HG03135 (cell line): ENCODE measurements around the gene MYO10.
A peak's percentile ranks its signal among the peaks of the same experiment; 100 is the strongest.
"Not testable (repeated sequence)": the region's sequence is repeated elsewhere in the genome, so short reads cannot be mapped to it uniquely, and the experiment has no call there.

Experiments used
- ATAC-seq: cut with Tn5 transposase; IDR thresholded peaks from one replicate; pipeline ENCODE4 v1.9.1; 2021; ENCODE audit warnings: mild to moderate bottlenecking, moderate library complexity; ENCODE audit not compliant: unreplicated experiment

MYO10 gene

DNA sequence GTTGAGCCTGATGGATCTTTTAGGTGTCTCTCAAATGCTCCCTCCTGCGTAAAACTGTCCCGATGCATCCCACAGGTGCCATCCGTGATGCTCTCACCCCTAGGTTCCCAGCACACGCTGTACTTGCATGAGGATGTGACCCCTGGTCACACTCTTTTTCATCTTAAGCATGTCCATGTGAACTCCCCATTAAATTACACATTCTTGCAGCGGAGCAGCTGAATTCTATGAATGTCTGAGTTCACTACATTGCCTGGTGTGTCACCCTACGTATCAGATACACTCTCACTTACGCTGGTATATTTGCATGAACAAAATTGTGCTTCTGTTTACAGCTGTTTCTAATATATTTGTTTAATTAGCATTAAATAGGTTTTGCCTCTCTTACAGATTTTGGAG is 214.0 kb downstream of the MYO10 start:
- ATAC-seq: no peak

GRCh38 chr5:16721151-16722096 is 214.7 kb downstream of the MYO10 start:
- no peak for ATAC-seq

- ATAC-seq: not testable (repeated sequence)
Measured at GRCh38 chr5:16718036-16718435, 218.1 kb downstream of the MYO10 start.

DNA sequence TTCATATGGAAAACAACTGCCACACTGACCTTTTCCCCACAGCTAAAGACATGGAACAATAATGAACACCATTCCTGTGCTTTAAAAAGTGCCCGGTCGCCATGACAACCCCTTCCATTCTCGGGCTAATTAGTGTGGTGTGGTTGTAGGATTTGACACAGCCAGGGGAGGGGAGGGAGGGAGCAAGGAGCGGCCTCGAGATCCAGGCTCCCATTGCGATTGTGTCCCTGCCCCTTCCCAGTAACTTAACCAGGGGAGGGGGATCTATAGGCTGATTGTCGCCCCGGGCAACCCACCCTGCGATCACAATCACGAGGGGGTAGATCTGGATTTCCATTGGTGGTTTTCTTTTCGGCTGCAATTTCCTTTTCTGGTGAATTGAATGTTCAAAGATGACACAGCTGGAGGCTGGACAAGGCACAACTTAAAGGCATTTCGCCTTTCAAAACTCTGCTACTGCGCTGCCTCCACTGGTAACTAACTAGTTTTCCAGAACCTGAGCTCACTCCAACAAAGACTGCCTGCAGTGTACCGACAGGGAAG is 222.6 kb downstream of the MYO10 start:
- no peak for ATAC-seq

GRCh38 chr5:16712620-16713019 is 223.5 kb downstream of the MYO10 start:
- ATAC-seq: no peak

DNA sequence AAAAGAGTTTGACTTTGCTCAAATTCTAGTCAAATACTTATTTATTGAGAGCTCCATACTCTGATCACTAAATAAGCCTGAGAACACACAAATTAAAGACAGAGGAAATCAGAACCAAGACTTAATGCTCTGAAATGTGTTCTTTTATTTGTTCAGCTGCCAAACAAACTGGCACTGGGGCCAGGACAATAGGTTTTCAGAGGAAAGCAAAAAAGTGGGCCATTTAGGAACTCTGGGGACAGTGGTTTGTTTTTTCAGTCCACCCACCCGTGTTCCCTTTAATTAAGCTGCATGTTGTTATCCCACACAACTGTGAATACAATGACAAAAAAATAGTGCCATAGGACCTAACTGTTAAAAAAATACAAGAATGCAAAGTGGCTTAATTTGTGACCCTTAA is 223.9 kb downstream of the MYO10 start:
- ATAC-seq: no peak

GRCh38 chr5:16709691-16710433 is 226.2 kb downstream of the MYO10 start:
- no peak for ATAC-seq

DNA sequence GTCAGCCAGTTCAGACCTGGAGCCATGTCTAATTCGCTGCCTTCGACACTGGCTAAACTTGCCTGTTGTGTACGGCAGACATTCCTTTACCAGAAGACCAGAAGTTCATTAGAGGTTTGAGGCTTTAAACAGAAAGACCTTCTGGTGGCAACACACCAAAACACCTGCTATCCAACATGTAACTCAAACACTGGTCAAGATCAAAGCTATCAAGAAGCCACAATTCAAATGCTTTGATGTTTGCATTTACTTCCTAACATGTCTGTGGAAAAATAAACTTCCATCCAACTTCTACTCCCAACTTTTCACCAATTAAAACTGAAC is 228.3 kb downstream of the MYO10 start:
- no peak for ATAC-seq

DNA sequence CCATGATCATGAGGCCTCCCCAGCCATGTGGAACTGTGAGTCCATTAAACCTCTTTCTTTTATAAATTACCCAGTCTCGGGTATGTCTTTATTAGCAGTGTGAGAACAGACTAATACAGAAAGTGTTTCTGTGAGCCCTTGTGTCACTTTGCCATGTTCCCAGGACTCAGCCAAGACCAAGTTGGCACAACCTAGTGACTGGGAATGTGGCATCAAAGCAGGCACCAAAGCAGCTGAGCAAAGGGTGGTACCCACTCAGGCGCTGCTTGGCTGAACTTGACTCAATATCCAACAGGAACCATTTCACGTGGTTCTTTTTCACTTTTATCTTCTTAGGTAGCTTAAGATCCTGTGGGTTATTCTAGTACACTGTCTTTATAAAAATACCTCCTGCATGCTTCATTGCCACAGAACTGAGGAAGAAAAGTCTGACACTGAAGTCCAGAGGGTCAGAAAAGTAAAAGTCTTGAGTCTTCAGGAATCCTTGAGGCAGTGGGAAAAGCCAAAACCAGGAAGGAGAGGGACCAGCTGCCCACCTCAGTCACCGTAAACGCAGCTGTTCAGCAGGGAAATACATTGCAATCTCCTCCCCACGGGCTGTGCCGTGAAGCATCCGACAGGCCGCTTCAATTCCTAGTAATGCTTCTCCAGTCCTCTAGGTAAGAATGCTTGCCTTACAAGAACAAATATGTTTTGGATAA is 228.8 kb downstream of the MYO10 start:
- no peak for ATAC-seq

DNA sequence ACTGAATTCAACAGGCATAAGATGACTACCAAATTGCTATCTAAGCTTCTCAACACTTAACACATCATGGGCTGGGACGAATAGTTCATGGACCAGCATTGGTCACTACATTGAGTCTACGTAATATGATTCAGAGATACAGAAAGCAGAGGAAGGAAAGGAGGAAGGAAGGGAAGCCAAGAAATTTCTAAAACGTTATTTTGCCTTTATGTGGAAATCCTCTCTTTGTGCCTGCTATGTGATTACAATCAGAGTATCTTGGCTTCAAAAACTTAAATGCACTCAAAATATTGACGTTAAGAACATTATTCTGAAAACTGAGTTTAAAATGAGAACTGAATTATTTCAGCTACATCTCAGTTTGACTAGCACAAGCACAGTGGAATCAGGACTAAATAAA is 231.1 kb downstream of the MYO10 start:
- ATAC-seq: no peak

DNA sequence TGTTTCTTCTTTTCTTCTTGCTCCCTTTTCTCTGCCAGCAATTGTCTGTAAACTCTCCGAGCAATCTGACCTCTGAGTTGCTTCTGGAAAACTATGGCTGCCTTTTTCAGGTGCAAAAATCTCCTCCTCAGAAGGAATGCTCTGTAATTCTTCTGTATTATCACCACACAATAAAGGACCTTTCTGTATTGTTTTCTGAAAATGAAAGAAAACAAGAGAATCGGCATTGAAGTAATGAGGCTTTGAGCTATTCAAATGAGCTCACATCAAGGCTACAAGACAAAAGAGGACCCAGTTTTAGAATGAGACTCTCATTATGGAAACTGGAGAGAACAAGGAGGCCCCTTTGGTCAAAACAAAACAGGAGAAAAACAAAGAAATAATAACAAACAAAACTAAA is 233.1 kb downstream of the MYO10 start:
- ATAC-seq: no peak

DNA sequence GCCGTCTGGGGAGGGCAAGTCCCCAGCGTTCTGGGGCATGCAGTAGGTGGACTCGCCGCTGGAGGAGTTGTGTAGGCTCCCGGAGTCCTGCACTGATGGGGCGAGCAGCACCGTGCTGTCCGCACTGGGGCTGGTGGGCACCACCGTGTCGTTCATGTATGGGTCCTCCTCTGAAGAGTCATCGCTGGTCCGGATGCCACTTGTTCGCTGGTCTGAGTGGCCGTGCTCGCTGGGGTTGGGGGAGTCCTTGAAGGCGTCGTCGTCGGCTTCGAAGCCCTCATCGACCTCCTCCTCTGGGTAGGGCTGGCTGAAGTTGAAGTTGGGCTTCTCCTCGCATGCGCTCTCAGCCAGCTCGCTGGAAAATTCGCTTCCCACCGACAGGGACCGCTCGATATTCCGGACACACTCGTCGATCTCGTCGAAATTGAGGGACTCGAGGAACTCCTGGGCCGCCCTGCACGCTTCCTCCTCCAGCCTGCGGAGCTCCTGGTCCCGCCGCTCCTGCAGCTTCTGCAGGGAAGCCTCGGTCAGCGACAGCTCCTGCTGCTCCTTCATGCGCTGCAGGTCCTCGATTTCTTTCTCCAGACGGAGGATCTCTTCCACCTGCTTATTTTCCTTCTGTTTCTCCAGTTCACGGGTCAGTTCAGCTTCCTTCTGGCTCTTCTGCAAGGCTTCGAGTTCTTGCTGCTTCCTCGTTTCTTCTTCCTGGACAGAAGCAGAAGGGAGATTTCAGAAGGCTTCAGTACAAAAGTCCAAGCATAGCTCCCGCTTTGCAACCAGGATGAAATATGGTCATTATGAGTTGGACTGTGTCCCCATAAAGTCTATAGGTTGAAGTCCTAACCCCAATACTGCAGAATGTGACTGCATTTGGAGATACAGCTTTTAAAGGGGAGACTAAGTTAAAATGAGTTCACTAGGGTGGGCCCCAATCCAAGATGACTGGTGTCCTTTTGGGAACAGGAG is 234.7 kb downstream of the MYO10 start:
- no peak for ATAC-seq

GRCh38 chr5:16700081-16700480 is 236.0 kb downstream of the MYO10 start:
- ATAC-seq: no peak

- no peak for ATAC-seq
Measured at GRCh38 chr5:16695779-16696178, 240.3 kb downstream of the MYO10 start.

DNA sequence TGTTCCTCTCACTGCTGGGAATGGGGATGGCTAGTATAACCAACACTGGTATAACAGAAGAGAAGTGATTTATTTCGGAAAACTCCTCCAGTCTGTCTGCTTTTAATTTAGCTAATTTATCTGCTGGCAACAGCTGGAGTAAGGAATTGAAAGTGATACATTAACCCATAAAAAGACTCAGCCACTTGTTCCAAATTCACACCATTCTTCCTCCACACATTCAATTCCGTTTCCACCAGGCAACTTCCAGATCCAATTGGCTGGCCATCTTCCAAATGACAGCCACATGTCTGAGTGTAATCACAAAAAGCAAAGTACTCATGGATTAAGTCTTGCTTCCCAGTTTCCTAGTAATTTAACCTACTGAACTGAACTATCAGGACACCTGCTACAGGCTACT is 242.2 kb downstream of the MYO10 start:
- ATAC-seq: no peak

- ATAC-seq: no peak
Measured at GRCh38 chr5:16691731-16692130, 244.4 kb downstream of the MYO10 start.

- ATAC-seq: peak; percentile 77
Measured at GRCh38 chr5:16690243-16690852, 245.7 kb downstream of the MYO10 start.

- no peak for ATAC-seq
Measured at GRCh38 chr5:16687898-16688297, 248.2 kb downstream of the MYO10 start.

- ATAC-seq: no peak
Measured at GRCh38 chr5:16685069-16685468, 251.0 kb downstream of the MYO10 start.

DNA sequence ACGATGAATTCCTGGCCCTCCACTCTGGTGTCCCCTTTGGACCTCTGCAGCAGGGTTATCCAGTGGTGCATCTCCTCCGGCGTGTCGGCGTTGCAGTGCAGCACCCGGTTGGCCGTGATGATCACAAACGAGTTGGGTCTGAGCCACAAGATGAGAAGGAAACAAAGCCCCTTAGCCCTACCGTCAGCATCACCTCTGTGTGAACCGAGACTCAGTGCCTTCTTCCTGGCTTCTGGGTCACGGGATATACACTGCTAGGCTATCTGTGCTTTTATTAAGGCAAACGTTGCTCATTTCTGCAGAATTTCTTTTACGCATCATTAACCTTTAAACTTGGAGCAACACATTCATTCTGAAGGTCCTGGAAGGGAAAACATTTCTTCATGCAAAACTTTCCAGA is 254.2 kb downstream of the MYO10 start:
- ATAC-seq: no peak
